ENCODE measurements around the gene LYPD6B.

Gene LYPD6B

GRCh38 chr2:149145314-149146295 is 107.1 kb downstream of the LYPD6B start:
- Histone ChIP-seq H3K9ac (ENCODE audit: low read length) (no peak overlapping the region), H3K79me2 (ENCODE audit: low read length) (no peaks in the 10 kb centered on the region), H3K27ac (ENCODE audit: low read length) (no peak overlapping the region), H3K27me3 (replicated peaks; ENCODE audit: insufficient read depth, low read length) (no peaks in the 10 kb centered on the region; the same call in 1 of the 2 replicates), H3K36me3 (replicated peaks; ENCODE audit: insufficient read depth, low read length) (no peaks in the 10 kb centered on the region), H4K20me1 (ENCODE audit: insufficient read depth, low read length) (no peaks in the 10 kb centered on the region), H3K4me2 (ENCODE audit: low read depth, low read length) (no peak overlapping the region), H3K4me1 (ENCODE audit: low read length) (peaks cover 21% of the 10 kb centered on the region), H2AFZ (ENCODE audit: low read length) (no peak overlapping the region), H3F3A (ENCODE audit: insufficient read depth, low read length) (peaks cover 6% of the 10 kb centered on the region), H3K4me3 (ENCODE audit: low read length) (no peak overlapping the region), H3K9me3 (replicated peaks; ENCODE audit: insufficient read depth, low read length) (no peaks in the 10 kb centered on the region), H3K9me2 (replicated peaks; ENCODE audit: insufficient read depth, low read length) (no peaks in the 10 kb centered on the region)
- no peak for TF ChIP-seq EZH2phosphoT487 (IDR thresholded peaks at IDR 0.05; ENCODE audit: low read length)
- no peak for TF ChIP-seq EZH2 (optimal IDR thresholded peaks at IDR 0.05; ENCODE audit: low read depth, low read length)
- TF ChIP-seq, protein P1, sequence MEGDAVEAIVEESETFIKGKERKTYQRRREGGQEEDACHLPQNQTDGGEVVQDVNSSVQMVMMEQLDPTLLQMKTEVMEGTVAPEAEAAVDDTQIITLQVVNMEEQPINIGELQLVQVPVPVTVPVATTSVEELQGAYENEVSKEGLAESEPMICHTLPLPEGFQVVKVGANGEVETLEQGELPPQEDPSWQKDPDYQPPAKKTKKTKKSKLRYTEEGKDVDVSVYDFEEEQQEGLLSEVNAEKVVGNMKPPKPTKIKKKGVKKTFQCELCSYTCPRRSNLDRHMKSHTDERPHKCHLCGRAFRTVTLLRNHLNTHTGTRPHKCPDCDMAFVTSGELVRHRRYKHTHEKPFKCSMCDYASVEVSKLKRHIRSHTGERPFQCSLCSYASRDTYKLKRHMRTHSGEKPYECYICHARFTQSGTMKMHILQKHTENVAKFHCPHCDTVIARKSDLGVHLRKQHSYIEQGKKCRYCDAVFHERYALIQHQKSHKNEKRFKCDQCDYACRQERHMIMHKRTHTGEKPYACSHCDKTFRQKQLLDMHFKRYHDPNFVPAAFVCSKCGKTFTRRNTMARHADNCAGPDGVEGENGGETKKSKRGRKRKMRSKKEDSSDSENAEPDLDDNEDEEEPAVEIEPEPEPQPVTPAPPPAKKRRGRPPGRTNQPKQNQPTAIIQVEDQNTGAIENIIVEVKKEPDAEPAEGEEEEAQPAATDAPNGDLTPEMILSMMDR (IDR thresholded peaks at IDR 0.05; ENCODE audit: low read length), result no peak
- no peak for DNase-seq

- peaks cover 21% of the 10 kb centered on the region for H3K4me1 ChIP-seq (ENCODE audit: low read length)
- H3K79me2 ChIP-seq (ENCODE audit: low read length), result no peaks in the 10 kb centered on the region
- no peaks in the 10 kb centered on the region for H4K20me1 ChIP-seq (ENCODE audit: insufficient read depth, low read length)
- H3F3A ChIP-seq (ENCODE audit: insufficient read depth, low read length), result peaks cover 6% of the 10 kb centered on the region
- no peak for DNase-seq
- H3K4me2 ChIP-seq (ENCODE audit: low read depth, low read length), result no peak overlapping the region
- no peak overlapping the region for H3K9ac ChIP-seq (ENCODE audit: low read length)
- no peak overlapping the region for H3K27ac ChIP-seq (ENCODE audit: low read length)
- no peak for TF ChIP-seq EZH2phosphoT487 (IDR thresholded peaks at IDR 0.05; ENCODE audit: low read length)
- TF ChIP-seq, protein P1 (IDR thresholded peaks at IDR 0.05; ENCODE audit: low read length), result no peak
- TF ChIP-seq EZH2 (optimal IDR thresholded peaks at IDR 0.05; ENCODE audit: low read depth, low read length), result no peak
- no peaks in the 10 kb centered on the region; the same call in 1 of the 2 replicates for H3K27me3 ChIP-seq (replicated peaks; ENCODE audit: insufficient read depth, low read length)
- H3K9me2 ChIP-seq (replicated peaks; ENCODE audit: insufficient read depth, low read length), result no peaks in the 10 kb centered on the region
- no peak overlapping the region for H2AFZ ChIP-seq (ENCODE audit: low read length)
- no peaks in the 10 kb centered on the region for H3K36me3 ChIP-seq (replicated peaks; ENCODE audit: insufficient read depth, low read length)
- no peaks in the 10 kb centered on the region for H3K9me3 ChIP-seq (replicated peaks; ENCODE audit: insufficient read depth, low read length)
- H3K4me3 ChIP-seq (ENCODE audit: low read length), result no peak overlapping the region
Measured at GRCh38 chr2:149146876-149147275, 108.4 kb downstream of the LYPD6B start.

- no peak overlapping the region for H2AFZ ChIP-seq (ENCODE audit: low read length)
- H3K9me2 ChIP-seq (replicated peaks; ENCODE audit: insufficient read depth, low read length), result no peaks in the 10 kb centered on the region
- no peaks in the 10 kb centered on the region; the same call in 1 of the 2 replicates for H3K27me3 ChIP-seq (replicated peaks; ENCODE audit: insufficient read depth, low read length)
- no peaks in the 10 kb centered on the region for H4K20me1 ChIP-seq (ENCODE audit: insufficient read depth, low read length)
- no peak overlapping the region for H3K4me3 ChIP-seq (ENCODE audit: low read length)
- H3K9me3 ChIP-seq (replicated peaks; ENCODE audit: insufficient read depth, low read length), result no peaks in the 10 kb centered on the region
- no peak overlapping the region for H3K27ac ChIP-seq (ENCODE audit: low read length)
- H3K9ac ChIP-seq (ENCODE audit: low read length), result no peak overlapping the region
- no peaks in the 10 kb centered on the region for H3K36me3 ChIP-seq (replicated peaks; ENCODE audit: insufficient read depth, low read length)
- peaks cover 6% of the 10 kb centered on the region for H3F3A ChIP-seq (ENCODE audit: insufficient read depth, low read length)
- H3K4me1 ChIP-seq (ENCODE audit: low read length), result peaks cover 24% of the 10 kb centered on the region
- no peak for TF ChIP-seq EZH2phosphoT487 (IDR thresholded peaks at IDR 0.05; ENCODE audit: low read length)
- no peak for TF ChIP-seq EZH2 (optimal IDR thresholded peaks at IDR 0.05; ENCODE audit: low read depth, low read length)
- TF ChIP-seq, protein P1 (IDR thresholded peaks at IDR 0.05; ENCODE audit: low read length), result no peak
- H3K79me2 ChIP-seq (ENCODE audit: low read length), result no peaks in the 10 kb centered on the region
- no peak overlapping the region for H3K4me2 ChIP-seq (ENCODE audit: low read depth, low read length)
- DNase-seq, result no peak
Measured at GRCh38 chr2:149148194-149149006, 109.9 kb downstream of the LYPD6B start.
